Subcutaneous adipose tissue (tissue), 4 donors: Measurements from ENCODE around the gene MYO16. TPM values are rescaled to one million over a fixed set of nuclear protein-coding genes. Genes with fewer than 3 reads are reported as not detected.

Experiments
- CTCF ChIP-seq: fragments of 450-650 bp; IDR thresholded peaks from one replicate; pipeline ENCODE4 v1.5.1; 2016; ENCODE audit warnings: low read depth, mild to moderate bottlenecking, control low read depth, antibody characterized with exemption, moderate library complexity
- total RNA-seq, 4 donors: library from RNA; depleted of rRNA; stranded (reverse); fragments of >200 nt; gene quantifications; one replicate each; pipeline ENCODE4 v1.1.0, GENCODE V29; 2016

MYO16 gene
- total RNA-seq, 4 donors from 2014 or later = 0.44 to 1.1 (median 0.58) TPM

- no peak for TF ChIP-seq CTCF
These were observed 329.8 kb downstream of the MYO16 start for GRCh38 chr13:108959234-108959633.

- no peak for TF ChIP-seq CTCF
These were observed 330.6 kb downstream of the MYO16 start for GRCh38 chr13:108960006-108960405.

- TF ChIP-seq CTCF = no peak
These were observed 332.2 kb downstream of the MYO16 start for GRCh38 chr13:108961542-108962125.

- TF ChIP-seq CTCF = no peak
These were observed 333.2 kb downstream of the MYO16 start for GRCh38 chr13:108962654-108963053.

GRCh38 chr13:108963276-108963810, 333.9 kb downstream of the MYO16 start:
- TF ChIP-seq CTCF = no peak

- TF ChIP-seq CTCF = no peak
These were observed 334.6 kb downstream of the MYO16 start for GRCh38 chr13:108963846-108964600.

- TF ChIP-seq CTCF = no peak
These were observed 335.2 kb downstream of the MYO16 start for GRCh38 chr13:108964606-108965005.
